Urinary bladder (tissue), 4 donors: ENCODE measurements around the gene OR52E5. TPM values are rescaled to one million over a fixed set of nuclear protein-coding genes. Genes with fewer than 3 reads are reported as not detected.

Experiments used
- DNase-seq: peaks from one replicate; pipeline ENCODE4 v3.0.0-alpha.2; 2015; ENCODE audit errors: extremely low spot score
- H3K27ac ChIP-seq: one replicate; pipeline ENCODE4 v1.5.1; 2013; ENCODE audit warnings: low read depth, mild to moderate bottlenecking, moderate library complexity
- H3K36me3 ChIP-seq: one replicate; pipeline ENCODE4 v1.6.1; 2013; ENCODE audit warnings: mild to moderate bottlenecking, moderate library complexity; ENCODE audit not compliant: insufficient read depth
- H3K4me1 ChIP-seq: one replicate; pipeline ENCODE4 v1.6.1; 2013; ENCODE audit warnings: mild to moderate bottlenecking, moderate library complexity; ENCODE audit not compliant: insufficient read depth
- H3K4me3 ChIP-seq: one replicate; pipeline ENCODE4 v1.5.1; 2013; ENCODE audit warnings: low read depth, low read length
- WGBS: extraction: QIAGEN DNeasy Blood & Tissue Kit; methylation state at CpG from one replicate; pipeline ENCODE4 v1.1.7; 2013; 5-methylcytosine and 5-hydroxymethylcytosine counted together
- polyA plus RNA-seq: library from polyadenylated mRNA; stranded (reverse); fragments of 200-250 nt; gene quantifications from one replicate; pipeline ENCODE4 v1.2.3, GENCODE V29; 2013
- total RNA-seq: library from RNA; depleted of rRNA; stranded (reverse); fragments of >200 nt; gene quantifications from one replicate; pipeline ENCODE4 v1.2.3, GENCODE V29; 2014
- donor health status: healthy with polysubstance abuse.
- donor health status: healthy.

Gene OR52E5
- total and polyA plus RNA-seq, 2 donors = not detected

GRCh38 chr11:5922749-5923426 lies 29.9 kb downstream of the OR52E5 start:
- H3K4me3 ChIP-seq = no peak overlapping the region
- no peaks in the 10 kb centered on the region for H3K36me3 ChIP-seq
- H3K27ac ChIP-seq = no peak overlapping the region
- H3K4me1 ChIP-seq = no peaks in the 10 kb centered on the region
- 71% methylated on average over 2 of the region's 2 CpGs for WGBS
- no peak for DNase-seq

- DNase-seq = no peak
- Histone ChIP-seq H3K27ac (no peak overlapping the region), H3K36me3 (no peaks in the 10 kb centered on the region), H3K4me3 (no peak overlapping the region), H3K4me1 (no peaks in the 10 kb centered on the region)
These were observed 30.4 kb downstream of the OR52E5 start for GRCh38 chr11:5923427-5923776.

DNA sequence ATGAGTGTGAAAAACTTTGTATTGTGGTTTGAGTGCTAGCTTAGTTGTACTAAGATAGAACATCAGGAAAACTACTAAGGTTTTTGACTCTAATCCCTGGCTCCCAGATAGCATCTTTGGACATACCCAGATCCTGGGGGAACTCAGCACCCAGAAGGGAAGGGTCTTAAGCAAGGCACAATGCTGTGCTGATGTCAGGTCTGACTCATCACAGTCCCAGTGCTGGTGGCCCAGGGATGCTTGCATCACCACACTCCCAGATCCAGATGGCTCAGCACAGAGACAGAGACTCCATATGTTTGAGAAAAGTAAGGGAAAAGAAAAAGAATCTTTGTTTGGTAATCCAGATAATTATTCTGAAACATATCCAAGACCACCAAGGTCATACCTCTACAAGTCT lies 30.8 kb downstream of the OR52E5 start:
- no peaks in the 10 kb centered on the region for H3K36me3 ChIP-seq
- H3K4me3 ChIP-seq = no peak overlapping the region
- no peak for DNase-seq
- no peak overlapping the region for H3K27ac ChIP-seq
- H3K4me1 ChIP-seq = no peaks in the 10 kb centered on the region

GRCh38 chr11:5928271-5928670 lies 35.3 kb downstream of the OR52E5 start:
- H3K4me3 ChIP-seq = no peak overlapping the region
- WGBS = 96% methylated on average over 17 of the region's 17 CpGs
- H3K4me1 ChIP-seq = no peaks in the 10 kb centered on the region
- DNase-seq = no peak
- no peak overlapping the region for H3K27ac ChIP-seq
- no peaks in the 10 kb centered on the region for H3K36me3 ChIP-seq

DNA sequence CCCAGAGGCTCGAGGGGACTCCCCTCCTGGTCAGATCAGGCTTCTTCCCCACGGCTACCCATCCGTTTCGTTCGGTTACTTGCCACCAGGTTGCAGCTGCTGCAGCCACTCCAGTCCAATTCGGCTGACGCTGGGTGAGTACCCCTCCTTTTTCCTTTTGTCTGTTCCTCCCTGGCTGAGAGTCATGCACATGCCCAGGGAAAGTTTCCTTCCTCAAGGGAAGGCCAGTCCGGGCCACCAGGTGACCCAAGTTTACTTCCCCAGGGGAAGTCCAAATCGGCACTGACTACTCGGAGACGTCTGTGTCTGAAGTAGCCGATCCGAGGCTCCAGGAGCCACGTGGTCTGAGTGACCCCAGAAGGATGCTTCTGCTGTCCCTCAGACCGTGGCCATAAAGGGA lies 35.8 kb downstream of the OR52E5 start:
- H3K4me1 ChIP-seq = no peaks in the 10 kb centered on the region

GRCh38 chr11:5929571-5930368 lies 36.8 kb downstream of the OR52E5 start:
- H3K4me3 ChIP-seq = no peak overlapping the region
- no peak overlapping the region for H3K27ac ChIP-seq
- 90% methylated on average over 31 of the region's 31 CpGs for WGBS
- DNase-seq = no peak
- no peaks in the 10 kb centered on the region for H3K4me1 ChIP-seq
- no peaks in the 10 kb centered on the region for H3K36me3 ChIP-seq

More for the DNA sequence above, 35.8 kb downstream of the OR52E5 start:
- H3K27ac ChIP-seq = no peak overlapping the region
- no peak for DNase-seq
- H3K4me3 ChIP-seq = no peak overlapping the region
- H3K36me3 ChIP-seq = no peaks in the 10 kb centered on the region
- 88% methylated on average over 15 of the region's 15 CpGs for WGBS

- H3K27ac ChIP-seq = no peak overlapping the region
- H3K36me3 ChIP-seq = no peaks in the 10 kb centered on the region
- 92% methylated on average over 19 of the region's 19 CpGs for WGBS
- no peak for DNase-seq
- H3K4me1 ChIP-seq = no peaks in the 10 kb centered on the region
- H3K4me3 ChIP-seq = no peak overlapping the region
These were observed 37.6 kb downstream of the OR52E5 start for GRCh38 chr11:5930614-5931013.

DNA sequence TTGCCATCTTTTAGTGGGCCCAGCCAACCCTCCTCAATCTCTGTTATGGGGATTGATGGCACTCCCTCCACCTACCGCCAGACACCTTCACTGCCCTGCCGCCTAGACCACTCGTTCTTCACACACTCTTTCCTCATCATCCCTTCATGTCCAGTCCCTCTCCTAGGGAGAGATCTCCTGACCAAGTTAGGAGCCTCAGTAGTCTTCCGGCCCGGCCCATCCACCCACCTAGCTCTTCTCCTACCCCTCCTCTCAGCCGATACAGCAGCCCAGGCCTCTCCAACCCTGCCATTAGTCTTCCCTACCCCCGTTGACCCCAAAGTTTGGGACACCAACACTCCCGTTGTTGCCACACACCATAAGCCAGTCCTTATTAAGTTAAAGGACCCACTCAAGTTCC lies 38.1 kb downstream of the OR52E5 start:
- Histone ChIP-seq H3K4me3 (no peak overlapping the region), H3K4me1 (no peaks in the 10 kb centered on the region), H3K27ac (no peak overlapping the region), H3K36me3 (no peaks in the 10 kb centered on the region)
- no peak for DNase-seq
- 93% methylated on average over 8 of the region's 8 CpGs for WGBS

DNA sequence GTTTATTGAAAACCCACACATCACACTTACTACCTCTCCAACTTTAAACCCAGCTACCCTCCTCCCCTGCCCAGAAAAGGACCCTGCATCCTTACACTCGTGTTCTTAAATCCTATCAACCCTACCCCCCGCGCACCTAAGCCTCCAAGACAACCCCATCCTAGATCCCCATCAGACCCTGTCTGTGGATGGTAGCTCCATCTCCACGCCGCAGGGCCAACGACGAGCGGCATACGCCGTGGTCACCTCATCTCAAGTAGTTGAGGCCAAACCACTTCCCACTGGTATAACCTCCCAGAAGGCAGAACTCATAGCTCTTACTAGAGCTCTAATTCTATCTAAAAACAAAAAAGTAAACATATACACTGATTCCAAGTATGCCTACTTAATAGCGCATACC lies 39.7 kb downstream of the OR52E5 start:
- no peaks in the 10 kb centered on the region for H3K36me3 ChIP-seq
- H3K4me1 ChIP-seq = no peaks in the 10 kb centered on the region
- H3K4me3 ChIP-seq = no peak overlapping the region
- no peak for DNase-seq
- 94% methylated on average over 11 of the region's 11 CpGs for WGBS
- no peak overlapping the region for H3K27ac ChIP-seq

- Histone ChIP-seq H3K4me3 (no peak overlapping the region), H3K27ac (no peak overlapping the region), H3K4me1 (no peaks in the 10 kb centered on the region), H3K36me3 (no peaks in the 10 kb centered on the region)
- DNase-seq = no peak
- 92% methylated on average over 10 of the region's 10 CpGs for WGBS
These were observed 40.1 kb downstream of the OR52E5 start for GRCh38 chr11:5933116-5933515.

- WGBS = 86% methylated on average over 39 of the region's 39 CpGs
- DNase-seq = no peak
These were observed 45.0 kb downstream of the OR52E5 start for GRCh38 chr11:5937868-5938602.

GRCh38 chr11:5938603-5938965 lies 45.6 kb downstream of the OR52E5 start:
- Histone ChIP-seq H3K27ac (no peak overlapping the region), H3K4me3 (no peak overlapping the region), H3K36me3 (no peaks in the 10 kb centered on the region), H3K4me1 (no peaks in the 10 kb centered on the region)
- DNase-seq = no peak
- 68% methylated on average over 21 of the region's 21 CpGs for WGBS

More at GRCh38 chr11:5937868-5938602, 45.0 kb downstream of the OR52E5 start:
- no peak overlapping the region for H3K4me3 ChIP-seq
- H3K36me3 ChIP-seq = no peaks in the 10 kb centered on the region
- H3K4me1 ChIP-seq = no peaks in the 10 kb centered on the region
- H3K27ac ChIP-seq = no peak overlapping the region

GRCh38 chr11:5940748-5941147 lies 47.7 kb downstream of the OR52E5 start:
- Histone ChIP-seq H3K4me3 (no peak overlapping the region), H3K4me1 (no peaks in the 10 kb centered on the region), H3K36me3 (no peaks in the 10 kb centered on the region), H3K27ac (no peak overlapping the region)
- DNase-seq = no peak
- over 99% methylated on average over 2 of the region's 2 CpGs for WGBS

- WGBS = 73% methylated on average over 3 of the region's 3 CpGs
- H3K4me1 ChIP-seq = no peaks in the 10 kb centered on the region
- H3K36me3 ChIP-seq = no peaks in the 10 kb centered on the region
- no peak for DNase-seq
- no peak within 1 kb of the TSS for H3K4me3 ChIP-seq
- H3K27ac ChIP-seq = no peak within 1 kb of the TSS
These were observed 48.9 kb downstream of the OR52E5 start, which contains the start of gene OR56A3 for GRCh38 chr11:5941951-5942350. TSS of gene OR56A3 (plus strand) at chr11:5942251. CDS start at chr11:5947347, 5,096 bp downstream.
